T-cell (primary cell): ENCODE results near the gene COL23A1. TPM values are rescaled to one million over a fixed set of nuclear protein-coding genes. Genes with fewer than 3 reads are reported as not detected.
A peak's percentile ranks its signal among the peaks of the same experiment; 100 is the strongest.

Experiments used
- ATAC-seq, 4 experiments: fragments of 200-7000 bp in 3 of 4; fragments of 150-1000 bp in 1 of 4; cut with Tn5 transposase; replicated peaks in 1 of 4; 1 replicate in 3 of 4; 2 replicates in 1 of 4; pipeline ENCODE4 v1.10.0; 2021; ENCODE audit warnings: moderate library complexity in 3 of 4, mild to moderate bottlenecking in 2 of 4, moderate number of reproducible peaks in 1 of 4
- CTCF ChIA-PET, 2 donors: fragments of 300-600 bp; sonication (Branson Sonifier 250); formaldehyde crosslinking; loops; one replicate each; lab custom pipeline; 2022; ENCODE audit warnings: antibody characterized with exemption in 2 of 2; lab: Charles Lee
- POLR2A ChIA-PET, 2 donors: fragments of 300-600 bp; sonication (Branson Sonifier 250); formaldehyde crosslinking; loops; one replicate each; lab custom pipeline; 2022; ENCODE audit warnings: antibody characterized with exemption in 2 of 2; lab: Charles Lee
- DNase-seq, 35 experiments: peaks; one replicate each; pipeline versions ENCODE4 v3.0.0 to v3.0.0-alpha.2; 2013 to 2023
- H3K27ac ChIP-seq: one replicate; pipeline ENCODE4 v1.5.1; 2013; ENCODE audit warnings: low read length
- H3K27me3 ChIP-seq, 2 experiments: replicated peaks in 1 of 2; 1 replicate in 1 of 2; 2 replicates in 1 of 2; pipeline versions ENCODE4 v1.6.1 to v1.7.0; 2013; ENCODE audit warnings: low read length in 1 of 2, mixed read lengths in 1 of 2; ENCODE audit not compliant: control insufficient read depth in 2 of 2, insufficient read depth in 2 of 2; ENCODE audit errors: extremely low read depth in 1 of 2
- H3K36me3 ChIP-seq, 2 donors: 1 replicate in 1 of 2; 2 replicates in 1 of 2; pipeline versions ENCODE4 v1.6.1 to v1.7.0; 2013; ENCODE audit warnings: low read length in 1 of 2; ENCODE audit not compliant: control insufficient read depth in 2 of 2, insufficient read depth in 1 of 2; ENCODE audit errors: extremely low read depth in 1 of 2
- H3K4me1 ChIP-seq, 2 experiments: 1 replicate in 1 of 2; 2 replicates in 1 of 2; pipeline versions ENCODE4 v1.6.1 to v1.7.0; 2013; ENCODE audit warnings: low read length in 2 of 2, mixed read lengths in 1 of 2; ENCODE audit not compliant: insufficient read depth in 2 of 2, control insufficient read depth in 1 of 2; ENCODE audit errors: extremely low read depth in 1 of 2
- H3K4me3 ChIP-seq, 2 donors: 1 replicate in 1 of 2; 2 replicates in 1 of 2; pipeline versions ENCODE4 v1.5.1 to v1.7.0; 2013; ENCODE audit warnings: mild to moderate bottlenecking in 2 of 2, low read length in 1 of 2, moderate library complexity in 1 of 2; ENCODE audit not compliant: control insufficient read depth in 1 of 2; ENCODE audit errors: extremely low read depth in 1 of 2
- H3K9me3 ChIP-seq: 2 replicates; pipeline ENCODE4 v1.7.0; 2013
- H3K27ac Mint-ChIP-seq, 2 donors: one replicate each; pipeline ENCODE4 v1.8.0; 2020 to 2021; ENCODE audit warnings: mild to moderate bottlenecking in 2 of 2, mixed read lengths in 2 of 2
- H3K27me3 Mint-ChIP-seq, 2 donors: one replicate each; pipeline ENCODE4 v1.8.0; 2021 to 2022; ENCODE audit warnings: mixed read lengths in 2 of 2
- H3K36me3 Mint-ChIP-seq: one replicate; pipeline ENCODE4 v1.8.0; 2021; ENCODE audit warnings: mixed read lengths
- H3K4me1 Mint-ChIP-seq, 3 donors: one replicate each; pipeline ENCODE4 v1.8.0; 2020 to 2022; ENCODE audit warnings: mixed read lengths in 3 of 3, mild to moderate bottlenecking in 1 of 3
- H3K4me3 Mint-ChIP-seq, 3 donors: one replicate each; pipeline ENCODE4 v1.8.0; 2020 to 2022; ENCODE audit warnings: mild to moderate bottlenecking in 3 of 3, mixed read lengths in 3 of 3, moderate library complexity in 3 of 3
- H3K9me3 Mint-ChIP-seq, 3 donors: one replicate each; pipeline ENCODE4 v1.8.0; 2020 to 2022; ENCODE audit warnings: mixed read lengths in 3 of 3
- WGBS: methylation state at CpG from one replicate; pipeline ENCODE4 v1.1.5; 2013; ENCODE audit warnings: missing lambda C conversion rate; ENCODE audit not compliant: insufficient coverage; 5-methylcytosine and 5-hydroxymethylcytosine counted together
- total RNA-seq, 35 experiments: library from RNA in 6 of 35; stranded (reverse) in 6 of 35; fragments of 120-200 nt in 1 of 35; gene quantifications; one replicate each; pipeline versions ENCODE4 v1.2.1 to v1.2.4 and lab custom pipeline; 2013 to 2026

Gene COL23A1
- total RNA-seq, 5 donors from 2014 or later (not counting 1 experiment from before 2014, with no cell fraction given) = 0.07 to 0.13 TPM; not detected in 3

DNA sequence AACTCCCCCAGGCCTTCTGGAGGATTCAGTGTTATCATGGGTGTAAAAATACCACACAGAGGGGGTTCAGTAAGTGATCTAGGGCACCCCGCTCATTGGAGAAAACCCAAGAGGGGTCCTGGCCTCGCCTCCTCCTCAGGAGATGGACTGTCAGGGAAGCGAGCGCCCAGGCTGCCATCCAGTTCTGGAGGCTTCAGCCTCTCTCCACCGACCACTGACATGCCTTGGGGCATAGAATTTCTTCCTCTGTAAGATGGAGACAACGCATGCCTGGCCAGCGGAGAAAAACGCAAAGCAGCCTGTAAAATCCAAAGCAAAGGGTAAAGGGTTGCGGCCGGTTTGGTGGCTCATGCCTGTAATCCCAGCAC lies 165.4 kb downstream of the COL23A1 start:
- ATAC-seq (no peak), DNase-seq (no peak)
- Histone ChIP-seq H3K4me1 (no peaks in the 10 kb centered on the region), H3K27ac (no peak overlapping the region), H3K4me3 (no peak overlapping the region), H3K27me3 (peaks cover 0 to 21% of the 10 kb centered on the region in 2 experiments), H3K9me3 (no peaks in the 10 kb centered on the region), H3K36me3 (no peaks in the 10 kb centered on the region)
- ChIA-PET CTCF (no interaction called here), POLR2A (no interaction called here)
- Mint-ChIP-seq H3K36me3 (no peaks in the 10 kb centered on the region), H3K4me1 (no peaks in the 10 kb centered on the region), H3K27me3 (peaks cover 0 to 5% of the 10 kb centered on the region in 2 donors), H3K9me3 (no peaks in the 10 kb centered on the region), H3K4me3 (no peak overlapping the region), H3K27ac (no peak overlapping the region)
- 92% methylated on average over 10 of the region's 10 CpGs for WGBS

DNA sequence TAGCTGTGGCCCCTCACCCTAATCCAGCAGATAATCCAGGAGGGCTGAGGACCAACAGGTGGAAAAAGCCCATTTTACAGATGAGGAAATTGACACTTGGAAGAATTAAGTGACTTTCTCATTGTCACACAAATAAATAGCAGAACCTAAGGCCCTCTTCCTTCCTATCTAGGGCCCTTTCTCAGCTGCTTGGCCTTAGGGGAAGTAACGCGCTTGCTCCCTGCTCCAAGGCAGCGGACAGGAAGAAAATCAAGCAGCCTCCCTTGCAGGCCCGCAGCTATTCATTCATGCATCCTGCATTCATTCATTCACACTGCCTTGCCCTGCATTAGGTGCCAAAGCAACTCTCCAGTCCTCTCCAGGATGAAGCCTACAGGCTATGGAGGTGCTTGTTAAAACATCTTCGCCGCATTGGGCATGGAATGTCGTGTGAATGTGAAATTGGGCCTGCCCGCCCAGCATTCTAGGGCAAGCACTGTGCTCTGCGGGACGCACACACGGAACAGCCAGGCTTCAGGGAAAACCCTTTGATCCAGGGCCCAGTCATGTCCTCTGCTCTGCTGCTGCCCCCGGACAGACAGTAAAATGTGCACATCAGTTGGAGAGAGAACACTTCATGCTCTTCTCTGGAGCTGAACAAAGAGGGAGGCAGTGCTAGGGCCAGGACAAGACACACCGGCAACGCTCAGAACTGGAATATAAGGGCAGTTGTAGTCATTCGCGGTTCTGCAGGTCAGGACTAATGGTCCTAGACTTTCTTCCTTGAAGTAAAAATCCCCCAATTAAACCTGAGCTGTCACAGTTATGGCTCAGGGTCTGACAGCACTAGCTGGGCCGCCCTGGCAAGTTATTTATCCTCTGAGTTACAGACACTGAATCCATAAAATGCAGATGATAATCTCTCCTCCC lies 166.0 kb downstream of the COL23A1 start:
- Mint-ChIP-seq H3K27me3 (peaks cover 4 to 11% of the 10 kb centered on the region in 2 donors), H3K27ac (no peak overlapping the region), H3K36me3 (no peaks in the 10 kb centered on the region), H3K4me3 (no peak overlapping the region), H3K9me3 (no peaks in the 10 kb centered on the region), H3K4me1 (no peaks in the 10 kb centered on the region)
- no peaks in the 10 kb centered on the region for H3K9me3 ChIP-seq
- WGBS = 91% methylated on average over 14 of the region's 17 CpGs
- H3K36me3 ChIP-seq = no peaks in the 10 kb centered on the region
- H3K4me3 ChIP-seq = no peak overlapping the region
- H3K27ac ChIP-seq = no peak overlapping the region
- no peaks in the 10 kb centered on the region for H3K4me1 ChIP-seq
- peaks cover 0 to 20% of the 10 kb centered on the region in 2 experiments for H3K27me3 ChIP-seq
- DNase-seq = no peak
- no peak for ATAC-seq
- CTCF ChIA-PET = no interaction called here
- POLR2A ChIA-PET = no interaction called here

DNA sequence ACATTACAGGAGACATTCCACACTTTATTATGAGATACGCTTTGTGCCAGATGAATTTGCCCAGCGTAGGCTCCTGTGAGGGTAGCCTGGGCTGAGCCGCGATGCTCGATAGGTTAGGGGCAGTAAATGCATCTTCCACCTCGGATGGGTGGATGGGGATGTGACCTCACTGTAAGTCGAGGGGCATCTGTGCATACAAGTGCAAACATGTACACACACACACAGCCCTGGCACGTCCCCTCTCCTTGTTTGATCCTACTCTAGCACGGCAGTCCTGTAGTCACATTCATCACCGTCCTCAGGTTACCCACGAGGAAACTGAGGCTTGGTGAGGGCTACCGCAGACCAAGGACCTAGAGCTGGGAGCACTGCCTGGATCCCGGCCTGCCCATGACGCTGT lies 166.8 kb downstream of the COL23A1 start:
- Histone ChIP-seq H3K9me3 (no peaks in the 10 kb centered on the region), H3K4me3 (no peak overlapping the region), H3K27ac (no peak overlapping the region), H3K4me1 (no peaks in the 10 kb centered on the region), H3K36me3 (no peaks in the 10 kb centered on the region), H3K27me3 (peaks cover 0 to 25% of the 10 kb centered on the region in 2 experiments)
- CTCF ChIA-PET = no interaction called here
- DNase-seq (peak in 1 of 35 experiments; percentile 2), ATAC-seq (no peak)
- Mint-ChIP-seq H3K4me1 (no peaks in the 10 kb centered on the region), H3K27me3 (peaks cover 7 to 13% of the 10 kb centered on the region in 2 donors), H3K27ac (no peak overlapping the region), H3K36me3 (no peaks in the 10 kb centered on the region), H3K9me3 (no peaks in the 10 kb centered on the region), H3K4me3 (no peak overlapping the region)
- WGBS = no CpG with 5 or more reads among the region's 14 CpGs
- POLR2A ChIA-PET = no interaction called here

DNA sequence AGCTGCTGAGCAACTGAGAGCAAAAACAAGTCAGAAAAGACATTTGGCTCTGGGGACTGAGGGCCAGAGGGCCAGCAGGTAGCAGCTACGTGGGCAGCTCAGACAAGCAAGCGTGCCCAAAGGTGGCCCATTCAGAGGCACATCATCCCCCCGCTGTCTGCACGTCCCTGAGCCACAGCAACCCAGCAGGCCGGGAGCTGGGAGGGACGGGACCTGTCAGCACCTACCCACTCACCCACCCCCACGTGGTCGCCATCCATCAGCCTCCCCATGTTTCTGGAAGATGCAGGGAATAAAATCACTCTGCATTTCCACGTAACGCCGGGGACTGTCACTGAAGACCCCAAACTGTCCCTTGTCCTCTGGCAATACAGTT lies 167.8 kb downstream of the COL23A1 start:
- Histone ChIP-seq H3K4me1 (no peaks in the 10 kb centered on the region), H3K4me3 (no peak overlapping the region), H3K27me3 (peaks cover 0 to 24% of the 10 kb centered on the region in 2 experiments), H3K36me3 (no peaks in the 10 kb centered on the region), H3K9me3 (no peaks in the 10 kb centered on the region), H3K27ac (no peak overlapping the region)
- CTCF ChIA-PET = no interaction called here
- peaks cover 7 to 13% of the 10 kb centered on the region in 2 donors for H3K27me3 Mint-ChIP-seq
- WGBS = 88% methylated on average over 8 of the region's 11 CpGs
- H3K36me3 Mint-ChIP-seq = no peaks in the 10 kb centered on the region
- peaks cover 2 to 3% (median 3%) of the 10 kb centered on the region in 3 donors for H3K4me1 Mint-ChIP-seq
- H3K27ac Mint-ChIP-seq = no peak overlapping the region
- POLR2A ChIA-PET = no interaction called here
- ATAC-seq = no peak
- no peaks in the 10 kb centered on the region for H3K9me3 Mint-ChIP-seq
- peak in 1 of 35 experiments; percentile 21 for DNase-seq
- H3K4me3 Mint-ChIP-seq = no peak overlapping the region

DNA sequence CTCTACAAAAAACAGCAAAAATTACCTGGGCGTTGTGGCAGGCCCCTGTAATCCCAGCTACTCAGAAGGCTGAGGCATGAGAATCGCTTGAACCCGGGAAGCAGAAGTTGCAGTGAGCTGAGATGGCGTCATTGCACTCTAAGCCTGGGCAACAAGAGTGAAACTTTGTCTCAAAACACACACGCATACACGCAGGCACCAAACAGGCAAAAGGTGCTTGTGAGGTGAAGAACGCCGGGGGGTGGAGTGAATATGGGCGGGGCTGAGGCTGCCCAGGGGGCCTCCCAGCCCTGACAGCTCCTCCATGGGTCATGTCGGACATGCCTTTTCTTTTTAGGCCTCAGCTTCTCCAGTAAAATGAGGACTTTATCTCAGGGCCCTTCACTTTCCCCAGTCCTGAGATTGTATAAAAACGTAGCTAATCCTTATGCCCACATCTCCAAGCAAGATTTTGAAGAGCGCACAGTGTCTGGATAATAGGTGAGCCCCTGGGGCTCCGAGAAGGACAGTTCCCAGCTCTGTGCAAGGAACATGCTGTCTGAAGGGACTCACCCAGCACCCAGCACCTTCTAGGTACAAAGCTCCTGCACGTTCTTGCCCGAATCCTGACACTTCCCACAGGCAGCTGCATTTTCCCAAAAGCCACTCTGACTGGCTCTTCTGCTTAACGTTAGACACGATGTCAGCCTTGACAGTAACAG lies 168.3 kb downstream of the COL23A1 start:
- Histone ChIP-seq H3K36me3 (no peaks in the 10 kb centered on the region), H3K4me3 (no peak overlapping the region), H3K27me3 (peaks cover 0 to 24% of the 10 kb centered on the region in 2 experiments), H3K27ac (no peak overlapping the region), H3K9me3 (no peaks in the 10 kb centered on the region), H3K4me1 (no peaks in the 10 kb centered on the region)
- WGBS = 77% methylated on average over 12 of the region's 17 CpGs
- DNase-seq (peak in 1 of 35 experiments; percentile 19), ATAC-seq (no peak)
- no peak overlapping the region for H3K27ac Mint-ChIP-seq
- CTCF ChIA-PET = no interaction called here
- POLR2A ChIA-PET = no interaction called here
- H3K4me1 Mint-ChIP-seq = peaks cover 3 to 7% (median 5%) of the 10 kb centered on the region in 3 donors
- no peak overlapping the region for H3K4me3 Mint-ChIP-seq
- H3K9me3 Mint-ChIP-seq = no peaks in the 10 kb centered on the region
- H3K36me3 Mint-ChIP-seq = no peaks in the 10 kb centered on the region
- H3K27me3 Mint-ChIP-seq = peaks cover 7 to 16% of the 10 kb centered on the region in 2 donors

DNA sequence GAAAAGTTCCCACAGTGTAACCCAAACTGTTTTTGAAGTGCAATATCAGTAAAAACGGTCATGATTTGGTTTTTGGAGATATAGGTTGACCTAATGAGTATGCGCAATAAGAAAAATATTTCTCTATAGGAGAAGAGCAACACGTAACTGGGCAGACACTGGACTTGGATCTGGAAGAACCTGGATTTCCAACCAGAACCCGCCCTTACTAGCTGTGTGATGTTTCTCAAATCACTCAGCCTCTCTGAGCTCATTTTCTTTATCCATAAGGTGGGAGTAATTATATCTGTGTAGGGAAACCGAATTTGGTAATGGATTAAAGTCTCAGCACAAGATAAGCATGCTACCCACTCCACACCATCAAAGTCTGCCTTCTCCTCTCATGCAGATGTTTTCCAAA lies 169.1 kb downstream of the COL23A1 start:
- POLR2A ChIA-PET = interaction anchor here (0.5 to 0.6 kb wide), 2 partner anchors 173 to 1860 kb away, joined by 3 read pairs; no protein-coding TSS in a partner anchor
- Mint-ChIP-seq H3K27ac (no peak overlapping the region), H3K4me3 (no peak overlapping the region), H3K9me3 (no peaks in the 10 kb centered on the region), H3K4me1 (peaks cover 3 to 7% (median 5%) of the 10 kb centered on the region in 3 donors), H3K36me3 (no peaks in the 10 kb centered on the region), H3K27me3 (peaks cover 7 to 16% of the 10 kb centered on the region in 2 donors)
- Histone ChIP-seq H3K27ac (no peak overlapping the region), H3K4me3 (no peak overlapping the region), H3K36me3 (no peaks in the 10 kb centered on the region), H3K4me1 (no peaks in the 10 kb centered on the region), H3K9me3 (no peaks in the 10 kb centered on the region), H3K27me3 (peaks cover 0 to 24% of the 10 kb centered on the region in 2 experiments)
- CTCF ChIA-PET = no interaction called here
- WGBS = no CpG with 5 or more reads among the region's 5 CpGs
- DNase-seq (no peak), ATAC-seq (no peak)
